H9 (cell line): ENCODE measurements around the gene PEMT. TPM values are rescaled to one million over a fixed set of nuclear protein-coding genes. Genes with fewer than 3 reads are reported as not detected.

Source experiments
- DNase-seq: peaks from one replicate; pipeline ENCODE4 v3.0.0-alpha.2; 2017
- H2AFZ ChIP-seq: one replicate; pipeline ENCODE4 v1.6.1; 2013; ENCODE audit warnings: mild to moderate bottlenecking, low read length, control low read depth, moderate library complexity
- H2AK5ac ChIP-seq: 2 replicates; pipeline ENCODE4 v1.6.1; 2013; ENCODE audit warnings: low read length, control low read depth, mixed read lengths; ENCODE audit not compliant: insufficient read length
- H2BK120ac ChIP-seq: one replicate; pipeline ENCODE4 v1.6.1; 2013; ENCODE audit warnings: low read depth, mild to moderate bottlenecking, low read length, control low read depth, inconsistent platforms; ENCODE audit not compliant: poor library complexity, severe bottlenecking
- H2BK12ac ChIP-seq: 2 replicates; pipeline ENCODE4 v1.6.1; 2013; ENCODE audit warnings: low read length, control low read depth, mixed read lengths, low read depth; ENCODE audit not compliant: insufficient read length
- H2BK15ac ChIP-seq: 2 replicates; pipeline ENCODE4 v1.6.1; 2013; ENCODE audit warnings: low read depth, low read length, control low read depth
- H2BK20ac ChIP-seq: one replicate; pipeline ENCODE4 v1.6.1; 2013; ENCODE audit warnings: low read depth, mild to moderate bottlenecking, low read length, control low read depth, inconsistent platforms; ENCODE audit not compliant: poor library complexity, severe bottlenecking
- H2BK5ac ChIP-seq: 2 replicates; pipeline ENCODE4 v1.6.1; 2013; ENCODE audit warnings: low read length, control low read depth, mixed read lengths; ENCODE audit not compliant: insufficient read length
- H3K14ac ChIP-seq: 2 replicates; pipeline ENCODE4 v1.6.1; 2013; ENCODE audit warnings: low read length, control low read depth; ENCODE audit not compliant: insufficient read depth
- H3K18ac ChIP-seq: 2 replicates; pipeline ENCODE4 v1.6.1; 2013; ENCODE audit warnings: low read depth, mild to moderate bottlenecking, mixed read lengths, low read length, control low read depth; ENCODE audit not compliant: insufficient read length
- H3K23ac ChIP-seq: 2 replicates; pipeline ENCODE4 v1.6.1; 2013; ENCODE audit warnings: low read length, control low read depth, mixed read lengths, low read depth; ENCODE audit not compliant: insufficient read length
- H3K23me2 ChIP-seq: 2 replicates; pipeline ENCODE4 v1.6.1; 2013; ENCODE audit warnings: low read depth, mild to moderate bottlenecking, mixed read lengths, low read length, control low read depth; ENCODE audit not compliant: insufficient read length, poor library complexity, severe bottlenecking
- H3K27ac ChIP-seq: 2 replicates; pipeline ENCODE4 v1.5.1; 2013; ENCODE audit warnings: low read length, control low read depth, mixed read lengths, low read depth; ENCODE audit not compliant: insufficient read length
- H3K27me3 ChIP-seq: 2 replicates; pipeline ENCODE4 v1.6.1; 2013; ENCODE audit warnings: low read length, control low read depth, inconsistent platforms; ENCODE audit not compliant: insufficient read depth
- H3K4ac ChIP-seq: 2 replicates; pipeline ENCODE4 v1.6.1; 2013; ENCODE audit warnings: low read depth, mild to moderate bottlenecking, control low read depth, inconsistent platforms, low read length, moderate library complexity
- H3K4me1 ChIP-seq: 2 replicates; pipeline ENCODE4 v1.6.1; 2013; ENCODE audit warnings: low read length, control low read depth, inconsistent platforms; ENCODE audit not compliant: insufficient read depth
- H3K4me2 ChIP-seq: 2 replicates; pipeline ENCODE4 v1.6.1; 2013; ENCODE audit warnings: low read length, control low read depth, mixed read lengths; ENCODE audit not compliant: insufficient read length, insufficient read depth
- H3K56ac ChIP-seq: 2 replicates; pipeline ENCODE4 v1.6.1; 2013; ENCODE audit warnings: low read depth, mild to moderate bottlenecking, mixed read lengths, low read length, control low read depth; ENCODE audit not compliant: insufficient read length
- H3K79me1 ChIP-seq: 2 replicates; pipeline ENCODE4 v1.6.1; 2013; ENCODE audit warnings: low read depth, mild to moderate bottlenecking, moderate library complexity, low read length, control low read depth, inconsistent platforms; ENCODE audit not compliant: insufficient read depth, poor library complexity, severe bottlenecking
- H3K79me2 ChIP-seq: 2 replicates; pipeline ENCODE4 v1.6.1; 2013; ENCODE audit warnings: low read length, control low read depth, inconsistent platforms; ENCODE audit not compliant: insufficient read depth
- H3K9ac ChIP-seq: 2 replicates; pipeline ENCODE4 v1.6.1; 2013; ENCODE audit warnings: low read length, control low read depth, mixed read lengths; ENCODE audit not compliant: insufficient read length; ENCODE audit errors: extremely low read depth
- H3K9me3 ChIP-seq: one replicate; pipeline ENCODE4 v1.6.1; 2013; ENCODE audit warnings: low read depth, low read length, inconsistent platforms; ENCODE audit not compliant: control insufficient read depth
- H3T11ph ChIP-seq: one replicate; pipeline ENCODE4 v1.6.1; 2013; ENCODE audit warnings: mild to moderate bottlenecking, low read length, control low read depth, inconsistent platforms
- H4K20me1 ChIP-seq: one replicate; pipeline ENCODE4 v1.6.1; 2013; ENCODE audit not compliant: control insufficient read depth, insufficient read length, insufficient read depth
- H4K5ac ChIP-seq: 2 replicates; pipeline ENCODE4 v1.6.1; 2013; ENCODE audit warnings: low read depth, mild to moderate bottlenecking, mixed read lengths, low read length, control low read depth; ENCODE audit not compliant: insufficient read length
- H4K8ac ChIP-seq: replicated peaks from 2 replicates; pipeline ENCODE4 v1.6.1; 2013; ENCODE audit warnings: low read length, control low read depth, mixed read lengths, low read depth; ENCODE audit not compliant: insufficient read length
- H4K91ac ChIP-seq: 2 replicates; pipeline ENCODE4 v1.6.1; 2013; ENCODE audit warnings: low read depth, mild to moderate bottlenecking, moderate library complexity, mixed read lengths, low read length, control low read depth; ENCODE audit not compliant: insufficient read length
- H3K27ac Mint-ChIP-seq, 3 experiments: 2 replicates in 2 of 3; 3 replicates in 1 of 3; pipeline ENCODE4 v1.8.0; 2020 to 2021; ENCODE audit warnings: mixed read lengths in 3 of 3, mild to moderate bottlenecking in 1 of 3, moderate library complexity in 1 of 3
- H3K27me3 Mint-ChIP-seq: 2 replicates; pipeline ENCODE4 v1.8.0; 2021; ENCODE audit warnings: low read depth, mild to moderate bottlenecking, moderate library complexity, mixed read lengths
- H3K36me3 Mint-ChIP-seq, 3 experiments: 2 replicates in 2 of 3; 3 replicates in 1 of 3; pipeline ENCODE4 v1.8.0; 2020 to 2021; ENCODE audit warnings: low read depth in 3 of 3, mixed read lengths in 3 of 3; ENCODE audit not compliant: insufficient read depth in 1 of 3
- H3K4me1 Mint-ChIP-seq, 2 experiments: 2 replicates each; pipeline ENCODE4 v1.8.0; 2020; ENCODE audit warnings: mixed read lengths in 2 of 2
- H3K4me3 Mint-ChIP-seq, 2 experiments: 2 replicates in 1 of 2; 3 replicates in 1 of 2; pipeline ENCODE4 v1.8.0; 2020 to 2021; ENCODE audit warnings: mild to moderate bottlenecking in 2 of 2, mixed read lengths in 2 of 2, moderate library complexity in 1 of 2
- H3K9me3 Mint-ChIP-seq, 2 experiments: 2 replicates in 1 of 2; 3 replicates in 1 of 2; pipeline ENCODE4 v1.8.0; 2020; ENCODE audit warnings: mild to moderate bottlenecking in 2 of 2, mixed read lengths in 2 of 2, moderate library complexity in 1 of 2
- WGBS: extraction: QIAGEN DNeasy Blood & Tissue Kit; methylation state at CpG from one replicate; pipeline ENCODE4 v1.1.7; 2013; ENCODE audit warnings: missing lambda C conversion rate, low lambda C conversion rate, mixed read lengths; ENCODE audit not compliant: insufficient read length; ENCODE audit errors: extremely low coverage; 5-methylcytosine and 5-hydroxymethylcytosine counted together
- total RNA-seq: library from RNA; stranded (reverse); gene quantifications from 2 replicates; pipeline ENCODE4 v1.2.1, GENCODE V29; 2021
- TF ChIP-seq, protein P1 (sequence below): fragments of 200-600 bp; sonication (generic); conservative IDR thresholded peaks from 3 replicates; pipeline ENCODE4 v1.8.0; 2021; ENCODE audit warnings: antibody characterized with exemption, mild to moderate bottlenecking

The PEMT gene
- total RNA-seq, 1 experiment from 2014 or later: 63.2 TPM

DNA sequence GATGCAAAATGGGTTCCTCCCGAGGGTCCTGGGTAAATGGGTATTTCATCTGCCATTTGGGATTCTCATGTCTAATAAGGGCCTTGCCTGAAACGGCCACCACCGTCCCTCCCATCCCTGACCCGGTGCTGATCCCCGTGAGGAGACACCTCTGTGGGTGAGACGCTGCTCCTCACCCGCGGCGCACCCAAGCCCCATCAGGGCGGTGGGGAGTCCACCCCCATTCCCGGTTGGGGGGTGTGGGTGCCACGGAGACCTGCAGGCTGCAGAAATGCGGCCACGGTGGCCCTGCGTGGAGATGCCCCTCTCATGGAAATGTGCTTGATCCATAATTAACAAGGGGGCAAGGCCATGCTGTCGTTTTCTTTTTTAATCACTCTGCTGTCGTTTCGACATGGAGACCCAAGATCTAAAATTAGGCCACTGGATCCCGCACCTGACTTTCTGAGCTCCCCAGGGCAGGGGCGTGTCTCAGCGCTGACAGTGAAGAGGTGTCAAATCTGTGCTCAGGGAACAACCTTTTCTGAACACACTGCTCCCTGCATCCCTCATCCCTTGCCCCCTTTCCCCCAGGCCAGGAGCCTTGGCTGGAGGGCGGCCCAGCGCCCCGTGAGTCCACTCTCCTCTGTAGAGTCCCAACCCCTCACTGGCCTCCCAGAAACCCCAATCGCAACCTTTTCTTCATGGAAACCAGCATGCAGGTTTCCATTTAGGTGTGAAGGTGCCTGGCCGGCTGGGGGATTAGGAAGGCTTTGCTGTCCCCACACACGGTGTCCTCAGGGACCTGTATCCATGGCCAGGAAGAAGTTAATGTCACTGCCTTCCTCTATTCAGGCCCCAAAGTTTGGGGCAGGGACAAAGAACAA, 38.9 kb downstream of the PEMT start:
- no peak for DNase-seq
- Histone ChIP-seq H2AK5ac (no peak overlapping the region), H3K27ac (no peak overlapping the region), H4K20me1 (no peaks in the 10 kb centered on the region), H3K23me2 (no peaks in the 10 kb centered on the region), H4K8ac (no peak overlapping the region), H3K9ac (no peak overlapping the region), H3K56ac (no peak overlapping the region), H2BK12ac (no peak overlapping the region), H2BK15ac (no peak overlapping the region), H3K9me3 (no peaks in the 10 kb centered on the region), H3K79me2 (no peaks in the 10 kb centered on the region), H3K4me1 (no peaks in the 10 kb centered on the region), H4K5ac (no peak overlapping the region), H3K4ac (no peak overlapping the region), H3T11ph (no peak overlapping the region), H3K27me3 (no peaks in the 10 kb centered on the region), H3K4me2 (no peak overlapping the region), H2AFZ (no peak overlapping the region), H3K14ac (no peak overlapping the region), H2BK5ac (no peak overlapping the region), H2BK20ac (no peak overlapping the region), H3K23ac (no peak overlapping the region), H3K18ac (no peak overlapping the region), H3K79me1 (no peaks in the 10 kb centered on the region), H2BK120ac (no peak overlapping the region), H4K91ac (no peak overlapping the region)
- TF ChIP-seq, protein P1, sequence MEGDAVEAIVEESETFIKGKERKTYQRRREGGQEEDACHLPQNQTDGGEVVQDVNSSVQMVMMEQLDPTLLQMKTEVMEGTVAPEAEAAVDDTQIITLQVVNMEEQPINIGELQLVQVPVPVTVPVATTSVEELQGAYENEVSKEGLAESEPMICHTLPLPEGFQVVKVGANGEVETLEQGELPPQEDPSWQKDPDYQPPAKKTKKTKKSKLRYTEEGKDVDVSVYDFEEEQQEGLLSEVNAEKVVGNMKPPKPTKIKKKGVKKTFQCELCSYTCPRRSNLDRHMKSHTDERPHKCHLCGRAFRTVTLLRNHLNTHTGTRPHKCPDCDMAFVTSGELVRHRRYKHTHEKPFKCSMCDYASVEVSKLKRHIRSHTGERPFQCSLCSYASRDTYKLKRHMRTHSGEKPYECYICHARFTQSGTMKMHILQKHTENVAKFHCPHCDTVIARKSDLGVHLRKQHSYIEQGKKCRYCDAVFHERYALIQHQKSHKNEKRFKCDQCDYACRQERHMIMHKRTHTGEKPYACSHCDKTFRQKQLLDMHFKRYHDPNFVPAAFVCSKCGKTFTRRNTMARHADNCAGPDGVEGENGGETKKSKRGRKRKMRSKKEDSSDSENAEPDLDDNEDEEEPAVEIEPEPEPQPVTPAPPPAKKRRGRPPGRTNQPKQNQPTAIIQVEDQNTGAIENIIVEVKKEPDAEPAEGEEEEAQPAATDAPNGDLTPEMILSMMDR: no peak
- Mint-ChIP-seq H3K27me3 (no peaks in the 10 kb centered on the region), H3K9me3 (no peaks in the 10 kb centered on the region), H3K4me1 (peaks cover 8 to 12% of the 10 kb centered on the region in 2 experiments; a peak in 3 of 4 replicates), H3K4me3 (no peak overlapping the region), H3K36me3 (peaks cover 0 to 2% (median 0%) of the 10 kb centered on the region in 3 experiments; a peak in 1 of 7 replicates), H3K27ac (no peak overlapping the region; a peak in 1 of 7 replicates)
- no CpG with 5 or more reads among the region's 27 CpGs for WGBS
